Activated T-helper 1 cell treated with Interleukin-2 at 50 U/mL for 16 hours (primary cell): Measurements from ENCODE around the gene SLC23A3.

Experiments
- DNase-seq: peaks from one replicate; pipeline ENCODE4 v3.0.0-alpha.2; 2020; ENCODE audit warnings: low read depth

The SLC23A3 gene

GRCh38 chr2:219140722-219141121 is 29.1 kb downstream of the SLC23A3 start:
- DNase-seq = no peak

DNA sequence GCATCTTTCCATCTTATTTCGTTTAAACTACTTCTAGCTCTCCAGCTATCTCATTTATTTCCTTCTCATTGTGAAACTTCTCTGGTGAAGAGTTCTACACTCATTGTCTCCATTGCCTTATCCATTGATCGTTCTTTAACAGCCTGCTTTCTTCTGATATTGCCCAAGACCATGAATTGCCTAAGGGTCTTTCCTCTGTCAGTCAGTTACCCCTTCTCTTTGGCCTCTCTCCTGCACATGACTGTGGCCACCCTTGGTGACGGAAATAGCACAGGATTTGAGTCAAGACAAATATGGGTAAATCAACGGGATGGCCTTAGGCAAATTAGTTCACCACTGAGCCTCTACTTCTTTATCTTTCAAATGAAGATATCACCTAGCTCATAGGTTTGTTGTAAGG is 35.9 kb downstream of the SLC23A3 start:
- no peak for DNase-seq

- no peak for DNase-seq
Measured at GRCh38 chr2:219131744-219132143, 38.1 kb downstream of the SLC23A3 start.

DNA sequence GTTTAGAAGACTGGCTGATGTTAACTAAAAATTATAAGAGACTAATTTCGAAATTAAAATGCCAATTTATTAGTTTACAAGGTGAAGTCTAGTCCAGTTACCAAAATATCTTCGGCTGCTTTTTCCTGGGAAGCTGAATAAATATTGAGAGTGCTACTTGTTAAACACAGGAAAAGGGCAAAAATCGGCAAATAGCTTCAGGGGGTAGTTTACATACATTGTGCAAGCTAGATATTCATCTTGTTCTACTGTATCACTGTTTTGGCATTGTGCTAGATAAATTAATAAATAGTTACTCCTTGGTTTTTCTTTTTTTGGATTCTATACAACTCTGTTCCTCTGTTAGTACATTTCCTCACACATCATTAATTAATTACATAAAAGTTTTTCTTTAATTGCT is 38.5 kb downstream of the SLC23A3 start:
- DNase-seq = no peak

- no peak for DNase-seq
Measured at GRCh38 chr2:219129589-219129988, 40.2 kb downstream of the SLC23A3 start.

- DNase-seq = no peak
Measured at GRCh38 chr2:219128396-219128795, 41.4 kb downstream of the SLC23A3 start.

DNA sequence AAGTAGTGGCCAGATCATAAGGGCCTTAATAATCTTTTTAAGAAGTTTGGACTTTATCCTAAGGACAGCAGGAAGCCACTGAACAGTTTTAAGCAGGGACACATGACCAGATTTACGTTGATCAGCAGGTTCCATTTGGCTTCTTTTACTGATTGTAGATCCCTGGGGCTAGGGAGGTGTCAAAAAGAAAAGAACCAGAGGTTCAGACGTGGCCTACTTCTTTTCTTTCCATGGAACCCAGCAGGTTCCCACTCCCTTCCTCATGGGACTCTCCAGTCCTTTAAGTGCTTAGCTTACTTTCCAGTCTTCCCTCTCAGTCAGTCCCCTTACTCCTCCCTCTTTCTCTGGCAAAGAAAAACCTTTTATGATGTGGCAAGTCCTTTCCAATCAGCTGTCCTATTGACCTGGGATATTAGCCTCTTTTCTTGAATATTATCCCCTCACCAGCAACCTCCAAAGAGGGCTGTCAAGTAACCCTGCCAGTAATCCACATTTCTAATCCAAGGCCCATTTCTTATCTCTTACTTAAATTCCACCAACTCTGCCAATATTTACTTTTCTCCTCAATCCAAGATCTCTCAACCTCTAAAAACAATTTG is 42.7 kb downstream of the SLC23A3 start:
- DNase-seq = no peak

DNA sequence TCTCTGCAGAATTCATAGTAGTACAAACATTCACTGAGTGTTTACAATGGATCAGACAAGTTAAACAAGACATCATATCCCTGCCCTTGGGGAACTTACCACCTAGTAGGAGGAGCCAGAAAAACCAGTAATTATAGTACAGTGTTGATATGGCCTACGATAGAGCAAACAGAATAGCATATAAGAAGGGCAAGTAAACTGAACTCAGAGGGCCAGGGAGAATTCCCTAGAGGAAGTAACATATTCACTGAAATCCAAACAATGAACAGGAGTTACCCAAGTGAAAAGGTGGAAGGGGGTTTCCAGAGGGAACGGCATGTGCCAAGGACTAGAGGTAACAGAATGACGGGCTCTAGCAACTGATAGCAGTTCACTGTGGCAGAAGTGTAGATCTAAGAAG is 43.3 kb downstream of the SLC23A3 start:
- no peak for DNase-seq

DNA sequence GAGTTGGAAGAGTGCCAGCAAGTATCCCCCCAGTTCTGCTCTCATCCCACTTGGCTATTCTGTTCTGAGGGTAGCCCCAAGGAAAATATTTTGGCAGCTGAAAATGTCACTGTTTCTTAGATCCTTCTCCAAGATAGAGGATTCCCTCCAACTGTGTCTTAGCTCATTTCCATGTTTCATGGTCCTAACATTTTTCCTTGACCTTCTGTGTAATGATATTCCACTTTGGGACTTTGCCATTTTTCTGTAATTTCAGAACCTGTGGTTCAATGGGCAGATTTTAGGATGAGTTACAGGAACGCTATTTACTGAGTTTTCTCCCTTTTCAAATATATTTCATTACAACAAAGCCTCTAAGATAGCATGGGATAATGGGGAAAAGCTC is 44.0 kb downstream of the SLC23A3 start:
- no peak for DNase-seq

DNA sequence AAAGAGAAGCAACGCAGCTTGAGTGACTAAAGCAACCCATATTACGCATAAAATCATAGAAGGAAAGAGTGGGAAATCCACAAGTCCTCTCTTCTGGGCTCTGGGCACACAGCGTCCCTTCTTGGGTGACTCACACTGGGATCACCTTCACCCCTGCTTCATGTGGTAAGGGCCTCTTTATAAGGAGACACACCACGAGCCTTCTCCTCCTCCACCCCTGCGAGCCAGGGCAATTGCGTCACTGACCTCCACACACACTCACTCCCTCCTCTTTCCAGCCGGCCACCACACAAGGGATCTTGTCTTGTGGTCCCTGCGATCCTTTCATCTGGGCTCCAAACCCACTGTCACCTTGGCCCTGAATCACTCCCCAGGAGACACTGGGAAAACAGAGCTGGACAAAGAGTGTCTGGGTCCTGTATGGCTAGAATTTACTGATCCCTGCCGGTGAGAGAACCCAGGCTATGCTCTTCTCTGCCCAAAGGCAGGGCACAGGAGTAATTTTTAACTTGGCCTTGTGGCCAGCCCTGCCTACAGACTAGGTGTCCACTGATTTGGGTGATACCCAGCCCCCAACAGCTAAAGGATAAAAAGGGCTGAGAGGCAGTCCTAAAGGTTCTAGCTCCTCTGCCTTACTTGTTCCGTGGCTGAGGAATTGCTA is 44.5 kb downstream of the SLC23A3 start:
- DNase-seq = no peak

- no peak for DNase-seq
Measured at GRCh38 chr2:219124381-219125110, 45.3 kb downstream of the SLC23A3 start.

GRCh38 chr2:219123356-219124135 is 46.3 kb downstream of the SLC23A3 start:
- DNase-seq = no peak

GRCh38 chr2:219122202-219122980 is 47.4 kb downstream of the SLC23A3 start:
- DNase-seq = no peak

DNA sequence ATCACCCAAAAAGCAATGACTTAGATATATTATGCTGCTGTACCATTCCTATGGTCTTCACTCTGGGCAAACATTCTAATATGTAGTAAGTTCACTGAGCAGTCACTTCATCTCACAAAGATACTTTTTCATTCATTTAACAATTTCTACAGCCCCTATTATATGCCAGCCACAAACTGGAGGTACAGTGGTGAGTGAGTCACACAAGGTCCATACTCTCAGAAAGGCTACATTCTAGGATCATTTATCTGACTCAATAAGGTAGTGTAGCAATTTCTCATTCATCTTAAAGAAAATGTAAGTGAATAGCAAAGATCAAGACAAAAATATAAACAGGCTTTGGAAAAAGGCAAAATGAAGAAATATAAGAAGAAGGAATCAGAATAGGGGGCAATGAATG is 49.7 kb downstream of the SLC23A3 start:
- no peak for DNase-seq

DNA sequence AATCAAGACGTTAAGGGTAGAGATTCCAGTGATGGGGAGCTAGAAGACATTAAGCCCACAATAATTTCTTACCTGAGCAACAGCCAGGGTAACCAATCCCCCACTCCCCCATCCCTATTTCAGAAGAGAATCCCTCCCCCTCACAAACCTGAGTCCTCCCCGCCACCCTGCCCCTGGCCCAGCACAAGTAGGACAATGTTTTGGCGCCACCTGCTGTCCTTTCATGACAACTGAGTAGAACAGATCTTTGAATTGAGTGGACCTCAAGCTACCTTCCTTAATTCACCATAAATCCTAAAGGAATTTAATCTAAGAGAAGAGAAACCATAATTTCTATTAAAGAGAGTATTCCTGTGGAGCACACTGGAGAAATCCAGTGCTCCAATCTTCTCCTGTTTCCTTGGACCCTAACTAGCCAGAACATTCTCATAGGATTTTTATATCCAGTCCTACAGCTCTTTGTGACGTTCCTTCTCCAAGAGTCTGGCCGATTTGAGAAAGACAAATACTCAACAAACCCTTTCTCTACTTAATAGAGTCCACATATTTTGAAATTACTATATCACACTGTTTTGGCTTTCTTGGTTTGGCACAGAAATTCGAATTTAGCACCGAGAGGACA is 50.3 kb downstream of the SLC23A3 start:
- peak; percentile 26 for DNase-seq

- no peak for DNase-seq
Measured at GRCh38 chr2:219118504-219118903, 51.3 kb downstream of the SLC23A3 start.

DNA sequence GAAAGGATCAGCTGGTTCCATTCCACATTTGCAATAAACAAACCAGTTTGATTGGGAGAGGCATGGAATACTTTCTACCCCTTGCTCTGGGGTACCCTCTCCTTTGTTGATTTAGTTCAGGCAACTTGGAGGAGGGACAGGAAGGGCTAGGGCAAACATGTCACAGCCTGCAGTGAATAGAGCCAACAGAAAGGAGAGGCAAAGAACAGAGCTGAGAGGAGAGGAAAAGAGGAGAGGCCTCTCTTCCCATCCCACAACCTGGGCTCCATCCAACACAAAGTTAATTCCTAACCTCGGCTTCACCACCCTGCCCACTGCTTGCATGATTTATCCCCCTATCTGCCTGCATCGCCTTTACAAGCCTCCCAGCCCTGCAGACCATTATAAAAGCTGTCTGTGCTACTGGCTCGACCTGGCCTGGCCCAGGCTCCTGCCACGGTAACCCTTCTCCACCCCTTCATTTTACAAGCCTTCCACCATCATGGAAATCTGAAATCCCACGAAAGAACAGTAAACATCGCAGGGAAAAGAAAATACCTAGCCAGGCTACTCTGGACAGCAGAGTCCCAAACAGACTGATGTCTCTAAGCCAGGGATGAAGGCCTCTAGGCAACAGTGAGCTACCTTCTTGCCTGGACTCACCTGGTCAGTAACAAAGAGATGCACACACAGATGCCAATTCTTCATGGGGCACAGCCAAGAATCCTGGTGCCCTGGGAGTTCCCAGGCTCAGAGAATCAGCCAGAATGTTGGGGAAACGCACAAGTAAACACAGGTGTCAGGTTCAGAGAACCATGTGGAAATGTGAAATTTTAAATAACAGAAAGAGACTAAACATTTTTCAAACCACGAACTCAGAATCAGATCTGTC is 52.8 kb downstream of the SLC23A3 start:
- DNase-seq = no peak

DNA sequence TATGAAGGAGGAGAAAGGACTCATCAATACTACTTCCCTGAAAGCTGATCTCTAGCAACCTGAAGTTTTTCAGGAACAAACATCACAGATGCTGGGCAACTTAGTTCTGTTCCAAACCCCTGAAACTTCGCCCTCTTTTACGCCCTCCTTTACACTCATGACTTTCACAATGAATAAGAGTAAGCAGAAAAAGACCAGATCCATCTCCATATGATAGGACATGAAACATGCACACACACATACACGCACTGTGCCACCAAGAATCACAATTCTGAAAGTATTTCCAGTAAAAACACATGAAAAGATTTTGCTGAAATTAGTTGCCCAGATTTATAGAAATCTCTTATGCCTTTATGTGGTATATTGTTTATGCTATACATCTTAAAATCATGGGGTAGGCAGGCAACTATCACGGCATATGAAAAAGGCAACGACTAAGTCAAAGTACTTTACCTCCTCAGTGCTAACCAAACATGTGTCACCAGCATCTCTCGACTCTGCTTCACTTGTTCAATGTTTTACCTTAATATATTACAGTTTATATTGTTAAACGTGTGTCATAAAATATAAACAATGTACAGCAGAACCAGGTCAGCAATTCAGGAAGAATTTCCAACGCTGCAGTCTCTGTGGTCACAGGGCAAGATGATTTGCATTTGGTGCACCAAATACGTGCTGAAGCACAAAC is 57.0 kb downstream of the SLC23A3 start:
- DNase-seq = no peak

- DNase-seq = no peak
Measured at GRCh38 chr2:219112062-219112406, 57.8 kb downstream of the SLC23A3 start.
